Ishikawa (cell line): Measurements from ENCODE around the gene SMAD5.

Experiments
- MAX ChIP-seq: IDR thresholded peaks from 2 replicates; pipeline ENCODE4 v1.6.1; 2012
- REST ChIP-seq: IDR thresholded peaks from 2 replicates; pipeline ENCODE4 v1.6.1; 2012; ENCODE audit warnings: low read depth, mild to moderate bottlenecking
- TAF1 ChIP-seq: IDR thresholded peaks from 2 replicates; pipeline ENCODE4 v1.6.1; 2012; ENCODE audit warnings: low read depth, mild to moderate bottlenecking

GRCh38 chr5:136207631-136208030 lies 75.0 kb downstream of the SMAD5 start:
- TF ChIP-seq TAF1 = no peak
- TF ChIP-seq MAX = no peak
- TF ChIP-seq REST = no peak
